SH-SY5Y (cell line): ENCODE measurements around the gene EML2.

Experiments
- GATA2 ChIP-seq: IDR thresholded peaks from 2 replicates; pipeline ENCODE4 v1.6.1; 2011; ENCODE audit warnings: mild to moderate bottlenecking, low read depth, low read length
- GATA3 ChIP-seq: IDR thresholded peaks from 2 replicates; pipeline ENCODE4 v1.6.1; 2011; ENCODE audit warnings: low read depth, mild to moderate bottlenecking, low read length, moderate library complexity

DNA sequence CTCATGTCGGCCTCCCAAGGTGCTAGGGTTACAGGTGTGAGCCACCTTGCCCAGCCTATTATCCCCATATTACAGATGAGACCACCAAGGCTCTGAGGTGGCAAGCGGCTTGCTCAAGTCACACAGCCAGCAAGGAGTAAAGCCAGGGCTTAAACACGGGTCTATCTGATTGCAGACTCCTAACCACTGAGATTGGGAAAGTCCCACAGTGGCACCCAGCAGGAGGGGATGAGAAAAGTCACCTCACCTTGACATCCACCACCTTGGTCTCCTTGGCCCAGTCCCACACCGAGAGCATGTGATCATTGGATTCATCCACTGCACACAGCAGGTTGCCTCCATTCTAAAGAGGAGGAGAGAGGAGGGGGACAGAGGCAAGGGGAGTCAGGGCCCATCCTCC is 9.5 kb downstream of the EML2 start:
- TF ChIP-seq GATA2 (no peak), GATA3 (no peak)
